Liver (tissue), 9 donors: ENCODE data around the gene TERF2IP. TPM values are rescaled to one million over a fixed set of nuclear protein-coding genes. Genes with fewer than 3 reads are reported as not detected.
A peak's percentile ranks its signal among the peaks of the same experiment; 100 is the strongest.

Experiments
- DNase-seq: peaks from one replicate; pipeline ENCODE4 v3.0.0-alpha.2; 2017; ENCODE audit warnings: low spot score
- H3K27ac ChIP-seq, 2 donors: one replicate each; pipeline ENCODE4 v1.7.0; 2013; ENCODE audit warnings: inconsistent platforms in 2 of 2, low read length in 2 of 2, control low read depth in 1 of 2, low read depth in 1 of 2, mild to moderate bottlenecking in 1 of 2
- H3K27me3 ChIP-seq, 4 donors: one replicate each; pipeline versions ENCODE4 v1.6.1 to v1.7.0; 2013; ENCODE audit warnings: low read length in 3 of 4, inconsistent platforms in 1 of 4, mild to moderate bottlenecking in 1 of 4, moderate library complexity in 1 of 4; ENCODE audit not compliant: control insufficient read depth in 4 of 4, insufficient read depth in 4 of 4
- H3K36me3 ChIP-seq, 4 donors: one replicate each; pipeline versions ENCODE4 v1.6.1 to v1.7.0; 2013; ENCODE audit warnings: low read length in 3 of 4, mild to moderate bottlenecking in 3 of 4, low read depth in 1 of 4, moderate library complexity in 1 of 4; ENCODE audit not compliant: control insufficient read depth in 4 of 4, insufficient read depth in 3 of 4
- H3K4me1 ChIP-seq, 4 donors: one replicate each; pipeline versions ENCODE4 v1.6.1 to v1.7.0; 2013; ENCODE audit warnings: low read length in 3 of 4, mild to moderate bottlenecking in 3 of 4, moderate library complexity in 1 of 4; ENCODE audit not compliant: control insufficient read depth in 4 of 4, insufficient read depth in 4 of 4
- H3K4me3 ChIP-seq, 3 donors: one replicate each; pipeline versions ENCODE4 v1.6.1 to v1.7.0; 2013; ENCODE audit warnings: low read length in 3 of 3, control low read depth in 1 of 3, low read depth in 1 of 3, mild to moderate bottlenecking in 1 of 3
- H3K9ac ChIP-seq, 2 donors: one replicate each; pipeline ENCODE4 v1.7.0; 2013; ENCODE audit warnings: low read length in 2 of 2, mild to moderate bottlenecking in 2 of 2, moderate library complexity in 2 of 2, control low read depth in 1 of 2, low read depth in 1 of 2
- H3K9me3 ChIP-seq, 4 donors: one replicate each; pipeline versions ENCODE4 v1.6.1 to v1.7.0; 2013; ENCODE audit warnings: low read length in 3 of 4; ENCODE audit not compliant: control insufficient read depth in 4 of 4
- EGR1 ChIP-seq, 2 donors: IDR thresholded peaks; 2 replicates each; pipeline ENCODE4 v1.6.1; 2016 to 2018; ENCODE audit warnings: antibody characterized with exemption in 2 of 2, low read depth in 2 of 2
- FOXA1 ChIP-seq: IDR thresholded peaks from 2 replicates; pipeline ENCODE4 v1.6.1; 2016; ENCODE audit warnings: antibody characterized with exemption
- FOXA2 ChIP-seq: IDR thresholded peaks from 2 replicates; pipeline ENCODE4 v1.6.1; 2016; ENCODE audit warnings: antibody characterized with exemption
- GABPA ChIP-seq, 2 donors: IDR thresholded peaks in 1 of 2; conservative IDR thresholded peaks in 1 of 2; 2 replicates each; pipeline ENCODE4 v1.6.1; 2016; ENCODE audit warnings: antibody characterized with exemption in 2 of 2, mild to moderate bottlenecking in 1 of 2, moderate library complexity in 1 of 2
- HNF4A ChIP-seq, 2 donors: conservative IDR thresholded peaks; 2 replicates each; pipeline ENCODE4 v1.6.1; 2016; ENCODE audit warnings: antibody characterized with exemption in 2 of 2, mild to moderate bottlenecking in 2 of 2
- HNF4G ChIP-seq: IDR thresholded peaks from 2 replicates; pipeline ENCODE4 v1.6.1; 2016; ENCODE audit warnings: antibody characterized with exemption
- JUND ChIP-seq, 2 donors: IDR thresholded peaks; 2 replicates each; pipeline ENCODE4 v1.6.1; 2016; ENCODE audit warnings: antibody characterized with exemption in 2 of 2
- MAX ChIP-seq: IDR thresholded peaks from 2 replicates; pipeline ENCODE4 v1.6.1; 2016; ENCODE audit warnings: antibody characterized with exemption
- NR2F2 ChIP-seq: IDR thresholded peaks from 2 replicates; pipeline ENCODE4 v1.6.1; 2016; ENCODE audit warnings: antibody characterized with exemption
- RAD21 ChIP-seq, 2 donors: IDR thresholded peaks; 2 replicates each; pipeline ENCODE4 v1.6.1; 2016; ENCODE audit warnings: antibody characterized with exemption in 2 of 2, mild to moderate bottlenecking in 2 of 2
- RXRA ChIP-seq, 2 donors: IDR thresholded peaks; 2 replicates each; pipeline ENCODE4 v1.6.1; 2017 to 2018; ENCODE audit warnings: antibody characterized with exemption in 2 of 2, mild to moderate bottlenecking in 1 of 2
- SP1 ChIP-seq: IDR thresholded peaks from 2 replicates; pipeline ENCODE4 v1.6.1; 2018; ENCODE audit warnings: antibody characterized with exemption, mild to moderate bottlenecking
- TAF1 ChIP-seq: conservative IDR thresholded peaks from 2 replicates; pipeline ENCODE4 v1.6.1; 2016; ENCODE audit warnings: antibody characterized with exemption, mild to moderate bottlenecking
- YY1 ChIP-seq: IDR thresholded peaks from 2 replicates; pipeline ENCODE4 v1.6.1; 2016; ENCODE audit warnings: antibody characterized with exemption, mild to moderate bottlenecking
- ZBTB33 ChIP-seq: IDR thresholded peaks from 2 replicates; pipeline ENCODE4 v1.6.1; 2016; ENCODE audit warnings: antibody characterized with exemption
- WGBS: extraction: QIAGEN DNeasy Blood & Tissue Kit; methylation state at CpG from one replicate; pipeline ENCODE4 v1.1.7; 2013; 5-methylcytosine and 5-hydroxymethylcytosine counted together
- polyA plus RNA-seq, 2 donors: library from polyadenylated mRNA; stranded (reverse) in 1 of 2; unstranded in 1 of 2; fragments of 200-250 nt in 1 of 2; fragments of >200 nt in 1 of 2; fragmentation: Nextera tagmentation in 1 of 2; extraction: Ambion mirVana in 1 of 2; gene quantifications; one replicate each; pipeline versions ENCODE4 v1.2.1 to v1.2.3, GENCODE V29; 2013 to 2015
- total RNA-seq, 2 donors: library from RNA; depleted of rRNA; stranded (reverse); fragments of >200 nt; gene quantifications; one replicate each; pipeline ENCODE4 v1.2.3, GENCODE V29; 2014
- TF ChIP-seq, protein P1 (sequence below): IDR thresholded peaks from 2 replicates; pipeline ENCODE4 v1.6.1; 2016; ENCODE audit warnings: antibody characterized with exemption
- TF ChIP-seq, protein P2 (sequence below): fragments of 150-350 bp; IDR thresholded peaks from 2 replicates; pipeline ENCODE4 v1.5.1; 2017; ENCODE audit warnings: improper control_type of control experiment, low read depth, low read length; ENCODE audit not compliant: missing input control
- TF ChIP-seq, protein P3 (sequence below): IDR thresholded peaks from 2 replicates; pipeline ENCODE4 v1.6.1; 2016; ENCODE audit warnings: antibody characterized with exemption, mild to moderate bottlenecking
- donor health status: healthy.
- donor health status: healthy.
- donor health status: healthy.
- donor health status: healthy.
- donor health status: healthy.

The TERF2IP gene
- 10 to 100 TPM; 23.7 to 69.5 TPM for total RNA-seq
- 10 to 100 TPM; 21.7 to 22.8 TPM for polyA plus RNA-seq

- DNase-seq, result peak; percentile 95
- H3K4me3 ChIP-seq, result peak within 1 kb of the TSS; percentile 89 to 100 (median 100)
- H3K27me3 ChIP-seq, result no peaks in the 10 kb centered on the region
- no peaks in the 10 kb centered on the region for H3K9me3 ChIP-seq
- TF ChIP-seq ZBTB33, result peak; percentile 46
- peak in 1 of 2 donors; percentile 21 for TF ChIP-seq RAD21 (IDR thresholded peaks at IDR 0.05)
- no peak for TF ChIP-seq JUND (IDR thresholded peaks at IDR 0.05)
- TF ChIP-seq GABPA (IDR thresholded peaks at IDR 0.05 in 1 of 2, conservative IDR thresholded peaks at IDR 0.05 in 1 of 2), result peak; percentile 68 to 94
- peak; percentile 99 for TF ChIP-seq YY1
- TF ChIP-seq, protein P1, sequence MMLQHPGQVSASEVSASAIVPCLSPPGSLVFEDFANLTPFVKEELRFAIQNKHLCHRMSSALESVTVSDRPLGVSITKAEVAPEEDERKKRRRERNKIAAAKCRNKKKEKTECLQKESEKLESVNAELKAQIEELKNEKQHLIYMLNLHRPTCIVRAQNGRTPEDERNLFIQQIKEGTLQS, result no peak
- TF ChIP-seq EGR1 (IDR thresholded peaks at IDR 0.05; ENCODE audit: low read depth in 2 of 2), result peak in 1 of 2 donors; percentile 61
- TF ChIP-seq HNF4G, result no peak
- TF ChIP-seq, protein P2, sequence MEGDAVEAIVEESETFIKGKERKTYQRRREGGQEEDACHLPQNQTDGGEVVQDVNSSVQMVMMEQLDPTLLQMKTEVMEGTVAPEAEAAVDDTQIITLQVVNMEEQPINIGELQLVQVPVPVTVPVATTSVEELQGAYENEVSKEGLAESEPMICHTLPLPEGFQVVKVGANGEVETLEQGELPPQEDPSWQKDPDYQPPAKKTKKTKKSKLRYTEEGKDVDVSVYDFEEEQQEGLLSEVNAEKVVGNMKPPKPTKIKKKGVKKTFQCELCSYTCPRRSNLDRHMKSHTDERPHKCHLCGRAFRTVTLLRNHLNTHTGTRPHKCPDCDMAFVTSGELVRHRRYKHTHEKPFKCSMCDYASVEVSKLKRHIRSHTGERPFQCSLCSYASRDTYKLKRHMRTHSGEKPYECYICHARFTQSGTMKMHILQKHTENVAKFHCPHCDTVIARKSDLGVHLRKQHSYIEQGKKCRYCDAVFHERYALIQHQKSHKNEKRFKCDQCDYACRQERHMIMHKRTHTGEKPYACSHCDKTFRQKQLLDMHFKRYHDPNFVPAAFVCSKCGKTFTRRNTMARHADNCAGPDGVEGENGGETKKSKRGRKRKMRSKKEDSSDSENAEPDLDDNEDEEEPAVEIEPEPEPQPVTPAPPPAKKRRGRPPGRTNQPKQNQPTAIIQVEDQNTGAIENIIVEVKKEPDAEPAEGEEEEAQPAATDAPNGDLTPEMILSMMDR, result no peak
- peak; percentile 71 for TF ChIP-seq SP1
- peak; percentile 16 to 40 for TF ChIP-seq RXRA (IDR thresholded peaks at IDR 0.05)
- peak; percentile 79 for TF ChIP-seq NR2F2
- TF ChIP-seq FOXA2, result no peak
- TF ChIP-seq TAF1, result peak; percentile 93
- TF ChIP-seq HNF4A (conservative IDR thresholded peaks at IDR 0.05), result peak; percentile 51 to 74
- peak; percentile 15 for TF ChIP-seq FOXA1
- TF ChIP-seq, protein P3, sequence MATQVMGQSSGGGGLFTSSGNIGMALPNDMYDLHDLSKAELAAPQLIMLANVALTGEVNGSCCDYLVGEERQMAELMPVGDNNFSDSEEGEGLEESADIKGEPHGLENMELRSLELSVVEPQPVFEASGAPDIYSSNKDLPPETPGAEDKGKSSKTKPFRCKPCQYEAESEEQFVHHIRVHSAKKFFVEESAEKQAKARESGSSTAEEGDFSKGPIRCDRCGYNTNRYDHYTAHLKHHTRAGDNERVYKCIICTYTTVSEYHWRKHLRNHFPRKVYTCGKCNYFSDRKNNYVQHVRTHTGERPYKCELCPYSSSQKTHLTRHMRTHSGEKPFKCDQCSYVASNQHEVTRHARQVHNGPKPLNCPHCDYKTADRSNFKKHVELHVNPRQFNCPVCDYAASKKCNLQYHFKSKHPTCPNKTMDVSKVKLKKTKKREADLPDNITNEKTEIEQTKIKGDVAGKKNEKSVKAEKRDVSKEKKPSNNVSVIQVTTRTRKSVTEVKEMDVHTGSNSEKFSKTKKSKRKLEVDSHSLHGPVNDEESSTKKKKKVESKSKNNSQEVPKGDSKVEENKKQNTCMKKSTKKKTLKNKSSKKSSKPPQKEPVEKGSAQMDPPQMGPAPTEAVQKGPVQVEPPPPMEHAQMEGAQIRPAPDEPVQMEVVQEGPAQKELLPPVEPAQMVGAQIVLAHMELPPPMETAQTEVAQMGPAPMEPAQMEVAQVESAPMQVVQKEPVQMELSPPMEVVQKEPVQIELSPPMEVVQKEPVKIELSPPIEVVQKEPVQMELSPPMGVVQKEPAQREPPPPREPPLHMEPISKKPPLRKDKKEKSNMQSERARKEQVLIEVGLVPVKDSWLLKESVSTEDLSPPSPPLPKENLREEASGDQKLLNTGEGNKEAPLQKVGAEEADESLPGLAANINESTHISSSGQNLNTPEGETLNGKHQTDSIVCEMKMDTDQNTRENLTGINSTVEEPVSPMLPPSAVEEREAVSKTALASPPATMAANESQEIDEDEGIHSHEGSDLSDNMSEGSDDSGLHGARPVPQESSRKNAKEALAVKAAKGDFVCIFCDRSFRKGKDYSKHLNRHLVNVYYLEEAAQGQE, result peak; percentile 85
- TF ChIP-seq MAX, result peak; percentile 87
- under 1% methylated on average over 76 of the region's 76 CpGs for WGBS
- peaks cover 9 to 53% (median 35%) of the 10 kb centered on the region in 4 donors for H3K4me1 ChIP-seq
- H3K9ac ChIP-seq, result peak within 1 kb of the TSS; percentile 95
- peaks cover 0 to 13% (median 2%) of the 10 kb centered on the region in 4 donors for H3K36me3 ChIP-seq
- peak within 1 kb of the TSS; percentile 87 to 91 for H3K27ac ChIP-seq
Measured at GRCh38 chr16:75647492-75648264, at the start of gene TERF2IP, which contains the start of gene KARS1. Gene TERF2IP (plus strand): TSS chr16:75647773. CDS start chr16:75647883, 110 bp downstream. Gene KARS1 (minus strand): TSS chr16:75647665. CDS start chr16:75647639, 26 bp downstream.
